GM21576 (cell line): ENCODE results near the gene SOWAHB.
A peak's percentile ranks its signal among the peaks of the same experiment; 100 is the strongest.

Source experiments
- ATAC-seq: cut with Tn5 transposase; IDR thresholded peaks from one replicate; pipeline ENCODE4 v1.9.1; 2021; ENCODE audit warnings: mild to moderate bottlenecking, moderate library complexity; ENCODE audit not compliant: unreplicated experiment

The SOWAHB gene

DNA sequence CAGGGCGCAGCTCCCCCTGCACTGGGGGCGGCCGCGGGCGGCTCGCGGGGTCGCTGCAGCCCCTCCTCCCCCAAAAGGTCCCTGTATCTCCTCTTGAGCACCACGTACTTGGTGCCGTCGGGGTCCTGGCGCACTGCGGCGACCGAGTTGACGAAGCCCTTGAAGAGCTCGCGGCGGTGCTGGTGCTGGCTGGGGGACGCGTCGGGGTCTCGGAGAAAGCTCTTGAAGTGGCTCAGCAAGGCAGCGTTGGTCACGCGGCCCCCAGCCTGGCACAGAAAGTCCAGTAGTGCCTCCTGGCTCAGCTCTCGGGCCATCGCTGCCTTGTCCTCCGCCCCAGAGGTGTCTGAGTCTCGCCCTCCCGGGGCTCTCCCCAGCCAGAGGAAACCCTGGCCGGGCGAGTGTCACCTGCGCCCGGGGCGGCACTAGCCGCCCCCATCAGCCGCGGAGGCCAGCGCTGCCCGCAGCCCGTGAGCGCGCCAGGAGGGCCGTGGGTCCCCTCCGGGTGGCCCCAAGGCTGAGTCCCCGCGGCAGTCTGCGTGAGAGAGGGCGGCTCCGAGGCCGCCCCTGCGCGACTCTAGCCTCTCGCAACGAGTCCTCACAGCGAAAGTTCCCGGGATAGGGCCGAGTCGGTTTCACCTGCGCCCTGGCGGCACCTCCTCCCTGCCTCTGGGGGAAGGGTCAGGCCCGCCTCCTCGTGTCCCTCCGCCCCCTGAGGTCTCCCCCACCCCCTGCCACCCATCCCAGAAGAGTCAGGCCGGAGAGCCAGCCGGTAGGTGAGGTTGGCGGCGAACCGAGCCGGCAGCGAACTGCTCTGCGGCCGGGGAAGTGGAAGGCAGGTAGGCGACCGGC lies at the start of gene SOWAHB:
SOWAHB (minus strand) TSS at position 609 of the 849 bp plus-strand sequence; CDS start at position 314, 295 bp downstream.
- peak; percentile 38 for ATAC-seq

GRCh38 chr4:76947369-76947768 lies 49.4 kb upstream of the SOWAHB start:
- ATAC-seq: no peak

DNA sequence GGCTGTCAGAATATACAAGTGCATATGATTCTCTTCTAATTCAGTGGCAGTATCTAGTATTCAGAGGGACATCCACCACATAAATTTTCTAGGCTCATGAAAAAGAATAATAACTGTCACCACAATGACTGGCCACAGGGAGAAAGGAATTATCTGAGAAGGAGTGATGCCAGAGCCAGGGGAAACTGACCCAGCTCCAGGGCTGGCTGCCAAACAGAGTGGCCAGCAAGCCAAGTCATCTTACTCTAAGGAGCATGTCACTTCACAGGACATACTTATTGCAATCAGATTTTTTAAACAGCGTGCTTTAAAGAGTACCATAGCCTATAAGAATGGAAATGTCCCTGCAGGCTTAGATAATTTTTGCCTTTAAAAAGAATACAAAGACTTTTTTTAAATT lies 45.8 kb upstream of the SOWAHB start:
- ATAC-seq: no peak

DNA sequence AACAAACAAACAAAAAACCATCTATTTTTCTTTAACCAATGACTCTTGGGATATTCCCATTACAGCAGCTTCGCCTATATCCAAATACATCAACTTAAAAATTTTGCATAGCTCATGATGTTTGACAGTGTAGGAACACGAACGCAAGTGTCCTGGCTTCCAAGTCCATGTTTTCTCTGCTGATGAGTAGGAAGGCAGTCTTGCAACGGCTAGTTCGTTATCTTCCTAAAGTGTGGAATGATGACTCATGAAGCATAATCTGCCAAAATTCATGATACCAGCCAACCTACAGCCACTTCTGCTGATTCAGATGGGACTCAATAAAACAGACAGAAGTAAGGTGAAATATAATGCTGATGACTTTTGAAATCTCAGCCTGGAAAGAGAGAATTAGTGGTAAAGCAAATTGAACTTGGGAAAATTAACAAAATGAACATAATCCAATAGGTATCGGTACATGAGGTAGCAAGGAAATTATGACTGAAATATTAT lies 45.2 kb upstream of the SOWAHB start:
- ATAC-seq: no peak

GRCh38 chr4:76939184-76939583 lies 41.2 kb upstream of the SOWAHB start:
- ATAC-seq: no peak

GRCh38 chr4:76931576-76932276 lies 33.8 kb upstream of the SOWAHB start:
- no peak for ATAC-seq

DNA sequence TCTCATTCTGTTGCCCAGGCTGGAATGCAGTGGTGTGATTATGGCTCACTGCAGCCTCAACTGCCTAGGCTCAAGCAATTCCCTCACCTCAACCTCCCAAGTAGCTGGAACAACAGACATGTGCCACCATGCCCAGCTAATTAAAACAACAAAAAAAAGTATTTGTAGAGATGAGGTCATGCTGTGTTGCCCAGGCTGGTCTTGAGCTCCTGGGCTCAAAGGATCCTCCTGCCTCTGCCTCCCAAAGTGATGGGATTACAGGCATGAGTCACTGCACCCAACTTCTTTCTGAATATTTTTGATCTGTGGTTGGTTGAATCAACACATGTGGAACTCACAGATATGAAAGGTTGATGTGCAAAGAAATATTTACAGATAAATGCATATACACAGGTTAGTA lies 33.1 kb upstream of the SOWAHB start:
- ATAC-seq: no peak

GRCh38 chr4:76930685-76931084 lies 32.7 kb upstream of the SOWAHB start:
- no peak for ATAC-seq

DNA sequence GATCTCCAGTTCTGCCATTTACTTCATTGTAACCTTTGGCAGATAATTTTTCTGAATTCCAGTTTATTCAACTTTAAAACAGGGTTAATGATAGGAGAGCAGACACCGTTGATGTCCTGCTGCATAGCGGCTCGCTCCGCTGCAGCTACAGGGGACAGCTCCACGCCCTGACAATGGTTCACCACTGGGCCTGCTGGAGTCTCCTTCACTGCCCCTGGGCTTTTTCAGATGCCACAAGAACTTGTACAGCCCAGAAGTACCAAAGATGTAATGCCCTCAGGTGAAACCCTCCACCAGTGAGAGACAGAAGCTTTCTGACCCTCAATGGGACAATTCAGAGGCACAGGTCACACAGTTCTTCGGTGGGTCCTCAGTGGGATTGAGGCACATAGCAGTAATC lies 28.9 kb upstream of the SOWAHB start:
- ATAC-seq: no peak

GRCh38 chr4:76923619-76924357 lies 25.8 kb upstream of the SOWAHB start:
- ATAC-seq: no peak

GRCh38 chr4:76920715-76921114 lies 22.8 kb upstream of the SOWAHB start:
- ATAC-seq: no peak

DNA sequence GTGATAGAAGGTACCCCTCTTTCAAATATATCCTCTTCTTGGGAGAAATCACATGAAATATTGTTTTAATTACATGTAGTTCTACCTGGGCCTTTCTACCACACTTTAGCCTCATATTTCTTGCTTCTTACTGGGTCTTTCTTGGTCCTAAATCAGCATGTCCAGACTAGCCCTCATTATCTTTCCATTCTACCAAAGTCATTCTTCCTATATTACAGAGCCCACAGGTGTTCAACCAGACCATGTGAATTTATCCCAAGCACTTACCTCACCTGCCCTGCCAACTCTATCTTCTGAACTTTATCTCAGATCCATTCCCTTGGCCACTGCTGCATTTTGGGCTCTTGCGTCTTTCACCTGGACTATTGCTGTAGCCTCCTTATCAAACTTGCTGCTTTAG lies 11.8 kb upstream of the SOWAHB start:
- ATAC-seq: no peak

DNA sequence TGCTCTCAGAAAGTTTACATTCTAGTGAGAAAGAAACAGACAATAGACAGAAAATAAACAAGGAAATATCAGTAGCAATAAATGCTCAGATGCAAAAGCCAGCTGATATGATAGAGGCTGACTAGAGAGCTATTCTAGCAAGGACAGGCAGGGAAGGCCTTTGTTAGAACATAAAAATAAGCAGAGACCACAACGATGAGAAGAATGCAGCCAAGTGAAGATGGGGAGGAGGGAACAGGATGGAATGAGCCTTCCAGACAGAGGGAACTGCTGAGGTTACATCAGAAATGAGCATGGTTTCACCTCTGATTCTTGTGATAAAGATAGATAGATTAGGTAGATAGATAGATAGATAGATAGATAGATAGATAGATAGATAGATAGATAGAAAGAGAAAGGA lies 7.6 kb upstream of the SOWAHB start:
- ATAC-seq: no peak

GRCh38 chr4:76904646-76905190 lies 6.8 kb upstream of the SOWAHB start:
- no peak for ATAC-seq

DNA sequence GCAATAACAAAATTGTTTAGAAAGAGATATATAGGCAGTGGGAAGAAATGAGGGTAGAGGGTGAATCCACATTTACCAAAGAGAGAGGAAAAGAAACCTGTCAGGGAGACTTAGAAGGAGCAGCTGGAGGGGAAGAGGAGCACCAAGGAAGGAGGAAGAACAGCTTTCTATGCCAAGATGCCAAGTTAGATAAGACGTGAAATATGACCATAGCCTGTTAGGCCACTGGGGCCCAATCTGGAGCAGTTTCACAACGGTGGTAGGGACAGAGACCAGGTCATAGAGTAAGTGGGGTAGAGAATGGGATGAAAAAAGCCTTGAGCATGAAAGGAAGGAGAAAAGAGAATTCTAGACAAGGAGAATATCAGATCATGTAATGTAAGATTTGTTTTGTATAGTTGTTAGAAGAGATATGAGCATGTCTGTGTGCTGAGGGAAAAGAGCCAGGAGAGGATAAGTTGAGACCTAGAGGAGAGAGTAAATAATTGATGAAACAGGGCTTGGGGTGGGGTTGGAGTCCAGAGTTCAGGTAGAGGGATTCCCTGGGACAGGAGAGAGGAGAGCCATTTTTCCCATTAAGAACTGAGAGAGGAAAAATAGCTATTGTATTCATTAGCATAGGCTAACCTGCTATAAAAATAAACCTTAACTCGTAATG lies 4.4 kb upstream of the SOWAHB start:
- no peak for ATAC-seq

DNA sequence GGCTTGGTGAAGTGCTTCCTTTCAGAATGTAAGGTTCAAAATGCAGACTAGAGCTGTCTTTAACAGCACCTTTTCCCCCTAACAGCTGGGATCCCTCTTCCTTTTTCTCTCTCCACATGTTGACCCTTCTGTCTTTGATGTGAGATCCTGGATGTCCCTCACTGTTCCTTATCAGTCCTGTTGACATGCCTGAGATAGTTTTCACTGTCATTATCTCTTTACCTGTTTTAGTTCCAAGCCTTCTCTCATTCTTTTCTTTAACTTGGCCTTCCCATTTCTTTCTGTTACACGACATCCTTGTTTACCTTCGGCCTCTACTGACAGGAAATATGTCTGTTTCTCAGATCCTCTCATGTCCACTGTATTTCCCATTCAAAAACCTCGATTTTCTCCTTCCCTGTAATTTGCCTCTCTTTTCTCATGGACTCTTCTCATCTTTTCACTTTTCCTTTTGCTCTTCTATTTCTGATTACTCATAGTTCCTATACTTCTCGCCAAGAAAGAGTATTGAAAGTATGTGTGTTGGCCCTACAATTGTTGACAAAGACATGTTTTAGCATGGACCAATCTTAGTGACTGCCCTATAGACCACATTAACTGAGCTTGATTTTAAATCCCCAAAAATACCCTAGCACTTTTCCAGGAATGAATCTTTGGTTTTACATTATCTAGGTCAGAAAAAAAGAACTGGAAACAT lies 1.2 kb upstream of the SOWAHB start:
- no peak for ATAC-seq

- no peak for ATAC-seq
Observed at GRCh38 chr4:76898385-76898692, 395 bp upstream of the SOWAHB start.

DNA sequence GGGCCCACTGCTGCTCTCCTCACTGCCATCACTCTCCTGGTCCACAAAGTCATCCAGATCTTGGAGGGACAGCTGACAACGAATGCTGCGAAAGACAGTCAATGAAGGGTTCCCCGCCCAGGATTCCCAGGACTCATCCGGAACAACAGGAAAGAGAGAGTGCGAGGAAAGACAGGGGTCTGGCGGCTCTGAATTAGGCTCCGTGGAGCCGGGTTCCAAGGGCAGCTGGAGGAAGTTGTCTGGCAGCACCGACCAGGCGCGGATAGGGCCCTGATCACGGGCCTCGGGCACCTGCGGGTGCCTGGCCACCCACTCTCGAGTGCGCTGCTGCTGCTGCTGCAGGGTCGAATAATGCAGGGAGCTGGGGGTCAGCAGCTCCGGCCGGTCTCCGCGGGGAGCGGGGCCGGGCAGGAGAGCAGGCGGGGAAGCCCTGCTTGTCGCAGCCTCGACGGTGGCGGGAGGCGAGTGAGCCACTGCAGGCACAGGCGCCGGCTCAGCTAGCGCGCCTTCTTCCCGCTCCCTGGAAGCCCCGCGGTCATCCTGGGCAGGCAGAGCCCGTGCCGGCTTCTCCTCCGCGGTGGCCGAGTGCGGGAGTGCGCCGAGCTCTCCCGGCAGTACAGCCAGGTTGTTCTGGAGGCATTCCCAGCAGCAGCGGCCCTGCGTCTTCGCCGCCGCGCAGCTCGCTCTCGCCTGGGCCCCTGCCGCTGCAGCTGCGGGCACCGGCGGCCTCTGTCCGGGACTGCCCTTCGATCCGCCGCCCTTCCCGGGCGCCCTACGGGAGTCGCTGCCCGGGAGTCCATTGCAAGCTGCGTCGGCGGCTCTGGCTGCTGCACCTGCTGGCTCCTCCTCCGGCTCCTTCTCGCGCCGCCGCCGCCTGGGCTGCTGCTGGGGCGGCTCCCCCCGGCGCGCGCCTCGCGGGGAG lies 1.1 kb downstream of the SOWAHB start:
- ATAC-seq: peak; percentile 41

DNA sequence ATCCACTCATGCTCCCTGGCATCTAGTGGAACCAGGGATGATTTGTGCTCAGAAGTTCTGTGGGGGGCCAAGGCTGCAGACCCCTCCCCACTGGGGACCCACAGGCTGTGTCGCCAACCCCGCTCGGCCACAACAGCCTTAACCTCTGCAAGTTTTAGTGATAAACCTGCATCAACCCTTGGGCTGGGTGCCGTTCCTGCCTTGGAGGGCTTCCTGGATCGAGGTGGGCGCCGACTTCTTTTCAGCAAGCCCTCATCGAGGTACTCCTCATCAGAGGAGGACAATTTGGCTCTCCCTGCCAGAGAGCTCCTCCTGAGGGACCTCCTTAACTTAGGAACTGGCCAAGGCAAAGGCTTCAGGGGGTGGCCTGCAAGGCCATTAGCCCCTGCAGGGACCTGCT lies 1.9 kb downstream of the SOWAHB start:
- no peak for ATAC-seq
